ENCODE data around the gene PRR35.

Gene PRR35

DNA sequence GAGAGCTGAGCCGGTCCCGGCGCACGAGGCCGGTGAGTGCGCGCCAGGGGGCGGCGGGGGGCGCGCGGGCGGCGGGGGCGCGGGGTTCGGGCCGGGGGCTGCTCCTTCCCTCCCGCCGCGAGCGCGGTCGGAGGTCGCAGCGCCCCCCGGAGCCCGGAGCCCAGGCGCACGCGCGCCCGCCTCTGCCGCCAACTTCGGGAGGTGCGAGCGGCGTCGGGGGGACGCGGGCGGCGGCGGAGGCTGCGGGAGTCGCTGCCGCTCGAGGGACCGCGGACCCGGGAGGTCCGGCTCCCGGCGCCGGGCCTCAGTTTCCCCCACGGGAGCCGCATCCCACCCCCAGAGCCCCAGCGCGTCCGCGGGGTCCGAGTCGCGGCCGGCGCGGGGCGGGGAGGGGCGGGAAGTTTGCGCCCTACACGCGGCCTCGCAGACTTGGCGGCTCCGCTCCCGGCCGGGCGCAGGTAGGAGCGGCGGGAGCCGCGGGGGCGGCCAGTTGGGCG, at the start of gene PRR35:
Gene PRR35 (plus strand): TSS at position 191 of the 497 bp plus-strand sequence. CDS start 2,901 bp downstream, outside the sequence.
- DNase-seq = no peak

DNA sequence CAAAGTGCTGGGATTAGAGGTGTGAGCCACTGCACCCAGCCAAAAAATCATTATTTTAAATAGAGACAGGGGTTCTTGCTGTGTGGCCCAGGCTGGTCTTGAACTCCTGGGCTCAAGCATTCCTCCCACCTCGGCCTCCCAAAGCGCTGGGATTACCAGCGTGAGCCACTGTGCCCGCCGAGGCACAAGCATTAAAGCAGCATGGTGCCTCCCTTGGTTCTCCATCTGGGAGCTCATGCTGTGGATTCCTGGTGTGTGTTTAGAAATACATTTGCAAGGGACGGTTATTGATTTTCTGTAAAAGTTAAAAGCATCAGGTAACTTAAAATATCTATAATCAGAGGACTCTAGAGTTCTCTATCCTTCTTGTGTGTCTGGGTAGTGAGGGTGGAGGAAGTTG, 47.4 kb upstream of the PRR35 start:
- no peak for DNase-seq

DNA sequence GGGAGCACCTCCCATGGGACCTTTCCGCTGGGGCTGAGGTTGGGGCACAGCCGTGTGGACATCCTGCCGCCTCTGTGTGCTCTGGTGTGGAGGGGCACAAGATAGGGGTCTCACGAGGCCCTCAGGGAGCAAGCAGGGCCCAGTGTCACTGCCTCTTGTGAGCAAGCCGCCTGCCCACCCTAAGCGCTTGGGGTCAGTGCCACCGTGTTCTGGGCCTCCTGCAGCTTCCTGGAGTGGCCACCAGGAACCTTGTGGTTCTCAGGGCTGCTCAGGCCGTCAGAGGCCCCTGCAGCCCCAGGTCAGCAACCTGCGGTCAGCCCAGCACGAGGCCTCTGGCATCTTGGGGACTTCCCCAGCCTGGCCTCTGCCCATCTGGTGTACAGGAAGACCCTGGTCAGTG, 46.2 kb upstream of the PRR35 start:
- no peak for DNase-seq

DNA sequence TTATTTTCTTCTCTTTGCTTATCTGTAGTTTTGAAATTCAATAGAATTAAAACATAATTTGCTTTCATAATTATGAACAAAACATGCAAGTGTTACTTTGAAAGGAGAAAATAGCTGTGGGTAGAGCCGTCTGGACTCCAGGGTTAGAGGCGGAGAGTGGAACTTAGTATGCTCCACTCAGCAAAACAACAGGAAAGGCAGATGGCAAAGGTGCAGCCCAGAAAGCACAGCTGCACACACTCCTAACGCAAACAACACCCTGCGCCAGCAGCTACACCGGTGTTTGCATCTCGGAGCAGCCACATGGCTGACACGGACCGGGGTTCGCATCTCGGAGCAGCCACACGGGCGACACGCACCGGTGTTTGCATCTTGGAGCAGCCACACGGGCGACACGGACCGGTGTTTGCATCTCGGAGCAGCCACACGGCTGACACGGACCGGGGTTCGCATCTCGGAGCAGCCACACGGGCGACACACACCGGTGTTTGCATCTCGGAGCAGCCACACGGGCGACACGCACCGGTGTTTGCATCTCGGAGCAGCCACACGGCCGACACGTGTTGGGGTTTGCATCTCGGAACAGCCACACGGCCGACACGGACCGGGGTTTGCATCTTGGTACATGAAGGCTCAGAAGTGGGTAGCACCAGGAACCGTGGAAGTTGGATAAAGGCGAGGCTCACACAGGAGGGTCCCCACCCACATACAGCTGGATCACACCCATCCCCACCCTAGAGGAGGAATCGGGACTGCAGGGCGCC, 44.8 kb upstream of the PRR35 start:
- DNase-seq = no peak

- DNase-seq = no peak
Measured at GRCh38 chr16:515939-516226, 44.3 kb upstream of the PRR35 start.

GRCh38 chr16:516301-516700, 43.9 kb upstream of the PRR35 start:
- no peak for DNase-seq

- no peak for DNase-seq
Measured at GRCh38 chr16:518858-519257, 41.3 kb upstream of the PRR35 start.

GRCh38 chr16:519425-519824, 40.8 kb upstream of the PRR35 start:
- no peak for DNase-seq

GRCh38 chr16:519841-520687, 40.1 kb upstream of the PRR35 start:
- no peak for DNase-seq

DNA sequence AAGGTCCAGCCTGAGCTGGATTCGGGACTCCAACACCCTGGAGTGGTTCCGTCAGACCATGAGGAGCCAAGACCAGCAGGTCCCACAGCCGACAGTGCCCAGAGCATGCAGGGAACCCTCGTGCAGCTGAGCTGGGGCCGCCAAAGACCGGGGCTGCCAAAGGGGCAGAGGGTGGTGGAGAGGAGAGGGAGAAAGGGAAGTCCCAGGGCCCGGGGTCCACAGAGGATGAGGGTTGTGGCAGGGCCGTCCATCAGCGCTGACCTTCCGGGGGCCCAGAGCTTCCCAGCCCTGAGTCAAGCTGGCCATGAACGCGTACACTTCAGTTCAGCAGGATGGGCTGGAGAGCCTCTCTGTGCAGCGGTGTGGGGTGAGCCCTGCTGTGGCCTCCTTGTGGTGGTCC, 39.3 kb upstream of the PRR35 start:
- DNase-seq = no peak

DNA sequence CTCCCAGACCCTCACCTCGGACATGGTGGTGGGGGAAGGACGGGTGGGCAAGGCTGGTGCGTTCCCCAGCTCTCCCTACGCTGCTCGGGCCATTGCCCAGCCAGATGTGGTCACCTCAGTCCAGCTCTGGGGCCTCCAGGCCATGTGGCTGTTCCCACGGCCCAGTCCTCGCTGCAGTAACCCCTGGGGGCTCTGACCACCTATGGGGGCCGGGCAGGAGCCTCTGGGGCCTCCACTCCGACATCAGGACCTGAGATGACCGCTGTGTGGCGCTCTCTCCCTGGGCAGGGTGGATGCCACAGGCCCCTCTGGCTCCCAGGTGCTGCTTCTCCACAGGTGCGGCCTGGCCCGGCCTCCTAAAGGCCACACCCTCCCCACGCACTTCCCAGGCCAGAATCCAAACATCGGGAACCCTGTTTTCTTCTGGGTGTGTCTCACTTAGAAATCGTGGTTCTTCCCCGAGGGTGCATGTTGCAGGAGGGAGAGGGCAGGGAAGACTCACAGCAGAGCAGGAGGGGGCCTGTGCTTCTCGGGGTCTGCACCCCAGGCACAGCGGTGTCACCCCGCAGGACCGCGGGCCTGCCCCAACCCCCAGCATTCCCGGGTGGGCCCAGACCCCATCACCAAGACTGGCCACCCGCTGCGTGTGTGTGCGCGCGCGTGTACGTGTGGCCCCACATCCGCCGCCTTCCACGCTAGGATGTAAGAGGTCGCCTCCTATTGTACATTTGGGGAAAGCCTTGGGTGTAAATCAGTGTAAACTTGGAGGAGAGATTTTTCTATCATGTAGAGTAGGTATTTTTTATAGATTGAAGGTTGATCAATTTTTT, 38.6 kb upstream of the PRR35 start:
- DNase-seq = no peak

GRCh38 chr16:522320-523096, 37.7 kb upstream of the PRR35 start:
- DNase-seq = no peak

DNA sequence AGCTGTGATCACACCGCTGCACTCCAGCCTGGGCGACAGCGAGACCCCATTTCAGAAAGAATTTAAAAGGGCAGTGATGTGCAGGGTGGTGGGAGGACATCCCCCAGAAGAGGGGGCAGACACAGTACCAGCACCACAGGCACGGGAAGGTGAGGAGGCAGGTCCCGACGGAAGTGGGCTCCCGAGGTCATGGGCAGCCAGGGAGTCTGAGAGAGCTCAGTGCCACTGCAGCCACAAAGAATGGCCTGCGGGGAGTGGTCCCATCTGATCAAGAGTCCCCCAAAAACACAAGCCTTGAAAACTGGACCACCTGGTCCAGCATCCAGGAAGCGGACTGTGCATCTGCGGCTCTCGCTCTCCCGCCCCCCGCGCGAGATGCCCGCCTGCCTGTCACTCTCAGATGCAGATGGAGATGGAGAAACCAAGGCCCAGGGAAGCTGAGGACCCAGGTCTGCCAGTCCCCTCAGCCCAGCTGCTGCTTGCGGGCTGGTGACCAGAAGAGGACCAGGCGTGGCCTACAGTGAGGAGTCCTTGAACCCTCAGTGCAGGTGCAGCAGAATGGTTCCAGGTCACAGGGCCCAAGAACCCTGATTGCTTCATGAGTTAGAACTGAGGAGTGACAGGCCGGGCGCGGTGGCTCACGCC, 37.0 kb upstream of the PRR35 start:
- no peak for DNase-seq

GRCh38 chr16:524274-525040, 35.7 kb upstream of the PRR35 start:
- DNase-seq = no peak

DNA sequence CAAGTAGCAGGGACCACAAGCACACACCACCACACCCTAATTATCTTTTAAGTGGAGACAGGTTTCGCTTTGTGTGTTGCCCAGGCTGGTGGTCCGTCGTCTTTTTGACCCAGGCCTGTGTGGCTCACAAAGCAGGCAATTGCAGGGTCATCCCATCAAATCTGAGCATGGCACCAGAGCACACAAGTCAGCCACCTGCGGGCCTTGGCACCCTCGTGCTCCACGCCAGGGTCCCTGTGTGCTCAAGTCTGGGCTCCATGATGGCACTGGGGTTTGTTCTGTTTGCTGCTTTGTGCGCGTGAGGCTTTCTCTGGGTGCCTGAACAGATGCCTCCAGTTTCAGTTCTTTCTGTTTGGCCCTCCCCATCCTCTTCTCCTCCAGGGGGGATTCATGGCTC, 35.1 kb upstream of the PRR35 start:
- no peak for DNase-seq

DNA sequence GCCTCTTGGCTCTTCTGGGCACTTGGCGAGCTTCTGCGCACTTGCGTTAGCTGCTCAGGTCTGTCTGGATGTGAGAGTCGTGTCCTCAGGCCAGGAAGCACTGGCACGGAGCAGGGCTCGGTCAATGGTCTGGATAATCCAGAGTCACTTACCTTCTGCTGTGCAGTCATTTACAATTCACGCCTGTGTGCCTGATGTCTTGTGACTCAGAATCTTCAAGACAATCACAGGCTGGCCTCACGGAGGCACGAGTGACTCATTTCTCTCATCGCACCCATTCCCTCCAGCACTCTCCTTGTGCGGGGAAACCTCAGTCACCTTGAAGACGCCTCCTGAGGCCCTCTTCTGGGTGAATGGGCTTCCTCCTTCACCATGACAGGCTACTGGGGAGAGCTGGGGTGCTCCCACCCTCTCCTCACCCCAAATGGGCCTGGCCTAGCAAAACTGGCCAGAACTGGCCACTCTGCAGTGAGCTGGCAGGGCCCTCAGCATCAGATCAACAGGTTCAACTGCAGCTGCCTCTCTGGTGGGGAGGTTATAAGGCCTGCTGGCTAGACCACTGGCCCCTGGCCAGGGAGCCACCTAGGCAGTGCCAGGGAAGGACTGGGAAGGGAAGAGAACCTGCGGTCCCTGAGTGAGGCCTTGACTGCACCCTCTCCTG, 34.5 kb upstream of the PRR35 start:
- DNase-seq = peak; percentile 81

DNA sequence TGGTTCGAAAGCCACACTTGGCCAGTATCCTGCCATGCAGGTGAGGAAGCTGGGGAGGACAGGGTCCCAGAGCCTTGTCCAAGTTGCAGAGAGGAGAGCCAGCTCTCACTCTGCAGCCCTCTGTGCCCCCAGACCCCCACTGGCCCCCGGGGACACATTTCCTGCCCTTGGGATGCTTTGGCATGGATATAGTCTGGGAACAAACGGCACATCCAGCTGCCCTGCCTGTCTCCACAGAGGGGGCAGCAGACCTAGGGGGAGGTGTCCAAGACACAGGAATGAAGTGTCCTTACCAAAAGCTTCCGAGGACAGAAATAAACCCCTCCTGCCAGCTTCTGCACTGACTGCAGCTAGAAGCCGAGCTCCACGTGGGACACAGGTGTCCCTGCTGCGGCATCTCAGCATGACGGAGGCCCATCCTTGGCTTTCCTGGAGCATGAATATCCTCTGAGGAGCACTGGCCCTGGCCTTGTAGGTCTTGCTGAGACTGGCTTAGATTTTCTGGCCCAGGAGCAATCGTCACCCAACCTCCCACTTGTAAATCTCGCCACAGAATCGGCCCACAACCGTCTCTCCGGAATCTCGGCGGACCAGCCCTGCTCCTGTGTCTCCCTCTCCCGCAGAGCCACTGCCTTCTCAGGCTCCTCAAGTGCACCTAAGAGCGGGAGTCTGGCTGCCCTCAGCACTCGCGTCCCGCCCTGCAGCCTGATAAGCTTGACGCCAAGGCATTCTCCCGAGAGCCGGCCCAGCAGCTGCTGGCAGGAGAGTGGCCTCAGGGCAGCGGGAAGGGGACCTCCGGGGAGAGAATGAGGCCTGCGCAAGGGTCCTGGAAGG, 33.8 kb upstream of the PRR35 start:
- DNase-seq = no peak

DNA sequence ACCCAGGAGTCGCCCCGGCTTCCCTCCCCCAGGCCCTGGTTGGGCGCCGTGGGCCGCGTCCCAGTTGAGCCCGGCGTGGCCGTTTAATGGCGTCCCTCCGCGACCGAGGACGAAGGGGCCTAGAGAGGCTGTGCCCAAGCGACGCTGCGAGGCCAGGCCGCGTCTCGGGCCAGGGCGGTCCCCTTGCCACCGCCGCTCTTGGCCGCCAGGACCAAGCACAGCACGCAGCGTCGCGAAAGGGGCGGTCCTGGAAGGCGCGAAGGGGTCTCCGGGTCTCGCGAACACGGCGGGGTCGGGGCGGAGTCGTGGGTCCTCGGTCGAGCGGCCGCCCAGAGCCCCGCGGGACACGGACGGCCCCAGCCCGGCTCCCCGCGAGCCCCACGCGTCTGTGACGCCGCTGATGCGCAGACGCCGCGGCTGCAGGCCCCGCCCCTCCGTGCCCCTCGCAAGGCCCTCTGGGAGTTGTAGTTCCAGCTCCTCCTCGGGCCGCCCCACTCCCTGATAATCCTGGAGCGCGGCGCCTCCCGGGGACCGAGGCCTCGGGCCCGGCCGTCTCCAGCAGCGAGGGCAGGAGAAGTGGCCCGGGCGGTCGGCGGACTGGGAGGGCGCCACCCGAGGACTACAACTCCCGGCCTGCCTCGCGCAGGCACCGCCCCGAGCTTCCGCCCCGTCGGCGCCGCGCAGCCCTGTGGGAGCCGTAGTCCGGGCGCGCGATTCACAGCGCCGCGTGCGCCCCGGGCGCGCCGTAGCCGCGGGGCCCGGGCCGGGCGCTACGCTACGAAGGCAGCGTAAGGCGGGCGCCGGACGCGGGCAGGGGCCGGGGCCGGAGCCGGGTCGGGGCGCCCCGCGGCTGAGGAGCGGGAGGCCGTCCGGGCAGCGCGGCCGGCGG, 32.9 kb upstream of the PRR35 start, which contains the start of gene CAPN15:
Gene CAPN15 (plus strand): TSS at position 698 of the 889 bp plus-strand sequence. CDS start 19,127 bp downstream, outside the sequence.
- peak; percentile 86 for DNase-seq
